ENCODE measurements around the gene EFNA3. TPM values are rescaled to one million over a fixed set of nuclear protein-coding genes. Genes with fewer than 3 reads are reported as not detected.
A peak's percentile ranks its signal among the peaks of the same experiment; 100 is the strongest.

EFNA3 gene
- total and polyA plus RNA-seq, 9 of the 15 experiments (the other 6 are each of a cell fraction or from before 2014, with no cell fraction given), result 0.59 to 7.9 (median 4.7) TPM

- TF ChIP-seq ZBTB7A (IDR thresholded peaks at IDR 0.05; ENCODE audit: borderline replicate concordance, control insufficient read depth, low read depth, low read length) (peak; percentile 68; the same call in 1 of the 2 replicates), ZNF165 (CRISPR knock-in tag; IDR thresholded peaks at IDR 0.05; ENCODE audit: borderline replicate concordance) (no peak), NFRKB (IDR thresholded peaks at IDR 0.05; ENCODE audit: low read depth) (no peak), ZBTB33 (CRISPR knock-in tag; IDR thresholded peaks at IDR 0.05) (no peak), RBBP5 (IDR thresholded peaks at IDR 0.05; ENCODE audit: borderline replicate concordance, insufficient read depth, low read length, poor library complexity, severe bottlenecking) (peak; percentile 58), ZBTB1 (CRISPR knock-in tag; IDR thresholded peaks at IDR 0.05; ENCODE audit: borderline replicate concordance, low read depth) (peak; percentile 89; the same call in 1 of the 2 replicates), ETV5 (CRISPR knock-in tag; IDR thresholded peaks at IDR 0.05; ENCODE audit: low read depth) (no peak), SIN3A (IDR thresholded peaks at IDR 0.05; ENCODE audit: borderline replicate concordance in 2 of 2, control insufficient read depth in 1 of 2, low read depth in 2 of 2, low read length in 2 of 2) (0 out of 4 replicates have a peak, but pooled peaks of 1 of the 2 experiments have one; percentile 41), KDM1A (IDR thresholded peaks at IDR 0.05) (no peak), CHCHD3 (CRISPR knock-in tag; IDR thresholded peaks at IDR 0.05) (no peak), RB1 (IDR thresholded peaks at IDR 0.05; ENCODE audit: low read depth) (peak; percentile 41; the same call in 1 of the 2 replicates), KDM2B (CRISPR knock-in tag; IDR thresholded peaks at IDR 0.05) (0 out of 2 replicates have a peak, but pooled peaks have one; percentile 45), MXI1 (IDR thresholded peaks at IDR 0.05; ENCODE audit: low read depth, low read length) (no peak), ZBTB2 (IDR thresholded peaks at IDR 0.05) (0 out of 2 replicates have a peak, but pooled peaks have one; percentile 17), SRSF9 (IDR thresholded peaks at IDR 0.05; ENCODE audit: borderline replicate concordance, low read depth, low read length) (no peak)
- TF ChIP-seq, protein P1, sequence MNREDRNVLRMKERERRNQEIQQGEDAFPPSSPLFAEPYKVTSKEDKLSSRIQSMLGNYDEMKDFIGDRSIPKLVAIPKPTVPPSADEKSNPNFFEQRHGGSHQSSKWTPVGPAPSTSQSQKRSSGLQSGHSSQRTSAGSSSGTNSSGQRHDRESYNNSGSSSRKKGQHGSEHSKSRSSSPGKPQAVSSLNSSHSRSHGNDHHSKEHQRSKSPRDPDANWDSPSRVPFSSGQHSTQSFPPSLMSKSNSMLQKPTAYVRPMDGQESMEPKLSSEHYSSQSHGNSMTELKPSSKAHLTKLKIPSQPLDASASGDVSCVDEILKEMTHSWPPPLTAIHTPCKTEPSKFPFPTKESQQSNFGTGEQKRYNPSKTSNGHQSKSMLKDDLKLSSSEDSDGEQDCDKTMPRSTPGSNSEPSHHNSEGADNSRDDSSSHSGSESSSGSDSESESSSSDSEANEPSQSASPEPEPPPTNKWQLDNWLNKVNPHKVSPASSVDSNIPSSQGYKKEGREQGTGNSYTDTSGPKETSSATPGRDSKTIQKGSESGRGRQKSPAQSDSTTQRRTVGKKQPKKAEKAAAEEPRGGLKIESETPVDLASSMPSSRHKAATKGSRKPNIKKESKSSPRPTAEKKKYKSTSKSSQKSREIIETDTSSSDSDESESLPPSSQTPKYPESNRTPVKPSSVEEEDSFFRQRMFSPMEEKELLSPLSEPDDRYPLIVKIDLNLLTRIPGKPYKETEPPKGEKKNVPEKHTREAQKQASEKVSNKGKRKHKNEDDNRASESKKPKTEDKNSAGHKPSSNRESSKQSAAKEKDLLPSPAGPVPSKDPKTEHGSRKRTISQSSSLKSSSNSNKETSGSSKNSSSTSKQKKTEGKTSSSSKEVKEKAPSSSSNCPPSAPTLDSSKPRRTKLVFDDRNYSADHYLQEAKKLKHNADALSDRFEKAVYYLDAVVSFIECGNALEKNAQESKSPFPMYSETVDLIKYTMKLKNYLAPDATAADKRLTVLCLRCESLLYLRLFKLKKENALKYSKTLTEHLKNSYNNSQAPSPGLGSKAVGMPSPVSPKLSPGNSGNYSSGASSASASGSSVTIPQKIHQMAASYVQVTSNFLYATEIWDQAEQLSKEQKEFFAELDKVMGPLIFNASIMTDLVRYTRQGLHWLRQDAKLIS (CRISPR knock-in tag; IDR thresholded peaks at IDR 0.05), result no peak
- TF ChIP-seq, protein P2, sequence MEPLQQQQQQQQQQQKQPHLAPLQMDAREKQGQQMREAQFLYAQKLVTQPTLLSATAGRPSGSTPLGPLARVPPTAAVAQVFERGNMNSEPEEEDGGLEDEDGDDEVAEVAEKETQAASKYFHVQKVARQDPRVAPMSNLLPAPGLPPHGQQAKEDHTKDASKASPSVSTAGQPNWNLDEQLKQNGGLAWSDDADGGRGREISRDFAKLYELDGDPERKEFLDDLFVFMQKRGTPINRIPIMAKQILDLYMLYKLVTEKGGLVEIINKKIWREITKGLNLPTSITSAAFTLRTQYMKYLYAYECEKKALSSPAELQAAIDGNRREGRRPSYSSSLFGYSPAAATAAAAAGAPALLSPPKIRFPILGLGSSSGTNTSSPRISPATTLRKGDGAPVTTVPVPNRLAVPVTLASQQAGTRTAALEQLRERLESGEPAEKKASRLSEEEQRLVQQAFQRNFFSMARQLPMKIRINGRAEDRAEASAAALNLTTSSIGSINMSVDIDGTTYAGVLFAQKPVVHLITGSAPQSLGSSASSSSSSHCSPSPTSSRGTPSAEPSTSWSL (CRISPR knock-in tag; IDR thresholded peaks at IDR 0.05; ENCODE audit: borderline replicate concordance), result no peak
These were observed 1.1 kb downstream of the EFNA3 start (continued) for GRCh38 chr1:155079487-155080311.
